Head of caudate nucleus (tissue), 42 donors: ENCODE measurements around the gene SH3BP1.
"Not testable (repeated sequence)": the region's sequence is repeated elsewhere in the genome, so short reads cannot be mapped to it uniquely, and the experiment has no call there.

Experiments
- DNase-seq, 42 donors: peaks; one replicate each; pipeline versions ENCODE4 v3.0.0 to v3.0.0-alpha.2; 2020 to 2021; ENCODE audit warnings: mixed read lengths in 7 of 42
- intact Hi-C: fragments of 100-400 bp; cut with DNase I; formaldehyde crosslinking; loops from one replicate; pipeline ENCODE4 v1.15.0; 2022

Gene SH3BP1

DNA sequence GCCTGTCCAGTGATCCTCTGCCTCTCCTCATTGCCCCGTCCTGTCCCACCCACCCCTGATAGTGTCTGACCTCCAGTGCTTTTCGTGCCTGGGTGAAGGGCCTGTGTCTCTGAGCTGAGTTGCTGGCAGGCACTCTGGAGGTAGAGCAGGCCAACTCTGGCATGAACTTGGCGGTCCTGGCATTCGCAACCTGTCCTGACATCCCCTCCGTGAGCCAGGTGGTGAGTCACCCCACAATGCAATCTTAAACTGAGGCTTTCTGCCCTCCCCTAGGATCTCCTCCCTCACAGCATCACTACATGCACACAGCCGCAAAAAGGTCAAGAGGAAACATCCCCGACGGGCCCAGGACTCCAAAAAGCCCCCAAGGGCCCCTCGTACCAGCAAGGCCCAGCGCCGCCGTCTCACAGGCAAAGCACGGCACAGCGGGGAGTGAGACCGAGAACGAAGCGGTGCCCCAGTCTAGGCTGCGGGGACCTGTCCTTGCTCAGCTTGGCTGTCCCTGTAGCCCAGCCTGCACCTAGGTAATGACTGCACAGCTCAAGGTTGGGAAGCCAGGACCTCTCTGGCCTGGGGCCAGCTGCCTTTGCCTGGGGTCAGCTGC is 51.5 kb downstream of the SH3BP1 start:
- DNase-seq = no peak
- intact Hi-C loops = no loop called here

DNA sequence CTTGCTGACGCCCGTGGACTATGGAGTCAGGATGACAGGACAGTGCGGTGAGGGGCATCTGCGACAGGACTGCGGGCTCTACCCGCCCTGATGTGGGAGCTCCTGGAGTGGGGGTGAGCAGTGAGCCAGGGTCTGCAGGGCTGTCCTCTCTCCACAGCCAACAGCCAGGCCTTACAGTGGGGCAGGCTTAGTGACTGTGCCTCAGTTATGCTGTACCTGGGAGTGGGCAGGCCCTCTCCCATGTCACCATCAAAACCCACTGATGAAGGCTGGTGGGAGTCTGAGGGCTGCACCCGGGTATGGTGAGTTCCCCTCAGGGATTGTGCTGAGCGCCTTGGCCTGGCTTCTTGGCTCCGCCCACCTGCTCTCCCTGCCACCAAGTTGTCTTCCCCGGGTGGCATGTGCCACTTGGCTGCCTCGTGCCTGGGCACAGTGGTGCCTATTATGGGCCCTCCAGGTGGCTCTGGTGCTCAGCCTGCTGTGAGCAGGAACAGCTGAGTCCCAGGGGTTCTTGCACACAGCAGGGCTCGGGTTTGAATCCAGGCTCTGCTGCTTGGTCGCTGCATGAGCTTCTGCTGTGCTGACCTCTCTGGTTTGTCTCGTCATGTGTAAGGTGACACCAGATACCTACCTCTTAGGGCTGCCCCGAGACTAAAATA is 53.3 kb downstream of the SH3BP1 start:
- intact Hi-C loops = no loop called here
- DNase-seq = no peak

DNA sequence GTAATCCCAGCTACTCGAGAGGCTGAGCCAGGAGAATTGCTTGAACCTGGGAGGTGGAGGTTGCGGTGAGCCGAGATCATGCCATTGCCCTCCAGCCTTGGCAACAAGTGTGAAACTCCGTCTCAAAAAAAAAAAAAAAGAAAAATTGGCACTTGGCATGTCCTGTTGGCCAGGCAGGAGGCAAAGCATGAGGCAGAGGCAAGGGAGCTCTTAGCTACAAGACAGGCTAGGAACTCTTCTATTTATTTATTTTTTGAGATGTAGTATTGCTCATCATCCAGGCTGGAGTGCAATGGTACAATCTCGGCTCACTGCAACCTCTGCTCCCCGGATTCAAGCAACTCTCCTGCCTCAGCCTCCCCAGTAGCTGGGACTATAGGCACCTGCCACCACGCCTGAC is 54.7 kb downstream of the SH3BP1 start:
- DNase-seq = not testable (repeated sequence)

DNA sequence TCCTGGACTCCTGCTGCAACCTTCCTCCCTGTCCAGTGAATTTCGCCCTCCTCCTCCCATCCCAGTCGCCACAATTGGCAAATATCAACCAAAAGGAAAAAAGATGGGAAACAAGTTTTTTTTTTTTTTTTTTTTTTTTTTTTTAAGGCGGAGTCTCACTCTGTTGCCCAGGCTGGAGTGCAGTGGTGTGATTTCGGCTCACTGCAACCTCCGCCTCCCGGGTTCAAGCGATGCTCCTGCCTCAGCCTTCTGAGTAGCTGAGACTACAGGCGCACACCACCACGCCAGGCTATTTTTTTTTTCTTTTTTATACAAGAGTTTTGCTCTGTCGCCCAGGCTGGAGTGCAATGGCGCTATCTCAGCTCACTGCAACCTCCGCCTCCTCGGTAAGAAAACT is 56.8 kb downstream of the SH3BP1 start:
- intact Hi-C loops, DNase-seq: not testable (repeated sequence)

More for the DNA sequence above, 54.7 kb downstream of the SH3BP1 start:
- intact Hi-C loops = not testable (repeated sequence)

DNA sequence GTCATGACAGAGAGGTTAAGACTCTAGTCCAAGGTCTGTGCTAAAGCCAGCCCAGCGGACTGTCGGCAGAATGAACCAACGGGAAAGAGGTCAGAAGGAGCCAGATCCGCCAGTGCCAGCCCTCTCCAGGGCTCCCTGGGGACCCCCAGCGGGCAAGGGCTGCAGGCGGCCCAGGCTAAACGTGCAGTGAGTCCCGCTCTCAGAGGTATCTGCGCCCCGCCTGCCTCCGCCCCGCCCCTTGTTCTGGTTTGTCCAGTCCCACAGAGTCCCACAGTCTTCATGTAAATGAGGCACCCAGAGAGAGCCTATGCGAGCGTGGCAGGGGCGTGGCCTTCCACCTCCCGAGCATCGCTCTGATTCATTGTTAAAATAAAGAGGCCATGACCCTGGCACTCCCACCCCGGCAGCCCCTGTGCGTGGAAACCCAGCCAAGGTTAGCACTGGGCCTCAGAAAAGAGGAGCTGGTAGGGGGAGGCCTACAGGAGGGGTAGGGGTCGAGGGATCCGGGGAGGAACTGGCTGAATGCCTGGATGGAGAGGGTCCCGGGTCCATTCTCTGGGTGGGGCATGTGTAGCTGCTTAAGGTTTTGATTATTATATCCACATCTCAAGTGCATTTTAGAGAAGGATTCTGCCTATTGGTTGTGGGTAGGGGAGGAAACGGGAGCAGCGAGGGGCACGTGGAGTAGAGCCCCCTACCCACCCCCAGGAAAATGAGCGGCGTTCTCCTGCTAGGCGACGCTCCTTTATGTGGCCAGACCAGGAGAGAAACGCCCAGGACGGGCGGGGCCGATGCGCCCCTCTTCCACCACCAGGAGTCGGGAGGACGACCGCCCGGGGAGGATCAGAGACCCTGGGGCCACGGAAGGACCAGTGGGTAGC is 57.4 kb downstream of the SH3BP1 start, which contains the start of gene TRIOBP:
TSS of gene TRIOBP (plus strand) at position 392 of the 881 bp plus-strand sequence. CDS start 4,318 bp downstream, outside the sequence.
- peak; percentile 72 to 96 (median 89) for DNase-seq
- intact Hi-C loops = no loop called here

DNA sequence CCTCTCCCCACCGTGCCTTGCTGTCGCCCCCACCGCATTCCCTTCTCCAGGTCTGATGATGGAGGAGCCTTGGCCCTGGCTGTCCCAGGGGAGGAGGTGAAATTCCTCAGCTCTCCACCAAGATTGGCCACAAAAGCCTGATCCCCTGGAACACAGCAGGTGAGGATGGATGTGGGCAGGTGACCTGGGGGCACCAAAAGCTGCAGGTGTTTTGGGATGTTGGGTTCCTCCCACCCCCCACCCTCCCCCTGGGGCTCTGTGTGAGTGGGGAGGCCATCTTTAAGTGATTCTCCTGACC is 58.0 kb downstream of the SH3BP1 start:
- intact Hi-C loops = no loop called here
- no peak for DNase-seq

DNA sequence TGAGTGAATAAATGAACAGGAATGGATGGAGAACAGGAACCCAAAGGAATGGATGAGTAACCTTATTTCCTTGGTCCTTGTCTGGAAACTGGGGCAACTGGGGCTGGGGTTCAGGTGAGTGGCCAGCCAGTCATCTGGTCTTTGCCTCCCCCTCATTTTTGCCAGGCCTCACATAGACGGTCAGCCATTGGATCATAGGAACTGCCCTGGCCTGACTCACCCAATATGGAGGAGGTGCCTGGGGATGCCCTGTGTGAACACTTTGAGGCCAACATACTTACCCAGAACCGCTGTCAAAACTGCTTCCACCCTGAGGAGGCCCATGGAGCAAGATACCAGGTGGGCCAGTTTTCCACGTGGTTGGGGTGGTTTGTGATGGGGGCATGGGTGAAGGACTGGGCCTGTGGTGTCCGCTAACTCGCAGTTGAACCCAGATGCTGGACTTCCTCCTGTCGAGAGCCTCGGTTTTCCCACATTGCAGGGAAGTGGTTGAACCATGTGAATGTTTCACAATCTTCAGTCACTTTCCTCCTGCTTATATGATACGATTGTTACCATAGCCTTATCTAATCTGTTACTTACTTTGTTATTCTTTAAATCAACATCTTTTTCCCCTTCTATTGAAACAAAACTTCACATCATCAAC is 61.8 kb downstream of the SH3BP1 start:
- peak in 17 of 42 donors; percentile 9 to 51 (median 26) for DNase-seq
- intact Hi-C loops = no loop called here

DNA sequence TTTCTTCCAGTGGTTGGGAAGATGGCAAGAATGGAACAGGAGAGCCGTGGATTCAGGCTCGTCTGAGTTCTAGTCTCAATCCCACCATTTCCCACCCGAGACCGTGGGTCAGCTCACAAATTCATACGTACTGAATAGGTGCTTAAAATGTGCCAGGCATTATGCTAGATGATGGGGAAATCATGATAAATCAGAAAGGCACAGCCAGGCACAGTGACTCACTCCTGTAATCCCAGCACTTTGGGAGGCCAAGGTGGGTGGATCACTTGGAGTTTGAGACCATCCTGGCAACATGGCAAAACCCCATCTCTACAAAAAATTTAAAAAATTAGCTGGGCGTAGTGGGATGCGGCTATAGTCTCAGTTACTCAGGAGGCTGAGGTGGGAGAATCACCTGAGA is 64.4 kb downstream of the SH3BP1 start:
- DNase-seq = no peak
- intact Hi-C loops = no loop called here

DNA sequence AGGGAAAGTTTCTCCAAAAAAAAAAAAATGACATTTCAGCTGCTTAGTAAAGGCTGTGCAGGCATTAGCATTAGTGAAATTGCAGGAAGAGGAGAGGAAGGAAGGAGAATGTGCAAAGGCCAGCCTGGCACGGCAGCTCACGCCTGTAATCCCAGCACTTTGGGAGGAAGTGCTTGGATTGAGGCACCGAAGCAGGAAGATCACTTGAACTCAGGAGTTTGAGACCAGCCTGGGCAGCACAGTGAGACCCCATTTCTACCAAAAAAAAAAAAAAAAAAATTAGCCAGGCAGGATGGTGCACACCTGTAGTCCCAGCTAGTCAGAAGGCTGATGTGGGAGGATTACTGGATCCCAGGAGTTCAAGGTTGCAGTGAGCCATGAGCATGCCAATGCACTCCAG is 65.2 kb downstream of the SH3BP1 start:
- no peak for DNase-seq
- intact Hi-C loops = no loop called here

DNA sequence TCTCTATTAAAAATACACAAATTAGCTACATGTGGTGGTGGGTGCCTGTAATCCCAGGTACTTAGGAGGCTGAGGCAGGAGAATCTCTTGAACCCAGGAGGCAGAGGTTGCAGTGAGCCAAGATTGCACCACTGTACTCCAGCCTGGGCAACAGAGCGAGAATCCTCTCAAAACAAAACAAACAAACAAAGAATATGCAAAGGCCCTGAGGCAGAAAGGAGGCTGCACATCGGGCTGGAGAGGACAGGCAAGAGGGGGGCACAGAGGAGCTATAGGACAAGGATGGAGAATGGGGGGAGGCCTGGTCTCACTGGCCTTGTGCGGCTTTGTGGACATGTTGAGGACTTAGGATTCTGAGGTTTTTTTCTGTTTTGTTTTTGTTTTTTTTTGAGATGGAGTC is 65.7 kb downstream of the SH3BP1 start:
- intact Hi-C loops = no loop called here

More for the DNA sequence above, 65.7 kb downstream of the SH3BP1 start:
- no peak for DNase-seq
